GM19043 (cell line): ENCODE data around the gene IGFBP7.

ENCODE experiments used
- ATAC-seq: cut with Tn5 transposase; IDR thresholded peaks from one replicate; pipeline ENCODE4 v1.9.1; 2021; ENCODE audit warnings: low read depth; ENCODE audit not compliant: unreplicated experiment

IGFBP7 gene

DNA sequence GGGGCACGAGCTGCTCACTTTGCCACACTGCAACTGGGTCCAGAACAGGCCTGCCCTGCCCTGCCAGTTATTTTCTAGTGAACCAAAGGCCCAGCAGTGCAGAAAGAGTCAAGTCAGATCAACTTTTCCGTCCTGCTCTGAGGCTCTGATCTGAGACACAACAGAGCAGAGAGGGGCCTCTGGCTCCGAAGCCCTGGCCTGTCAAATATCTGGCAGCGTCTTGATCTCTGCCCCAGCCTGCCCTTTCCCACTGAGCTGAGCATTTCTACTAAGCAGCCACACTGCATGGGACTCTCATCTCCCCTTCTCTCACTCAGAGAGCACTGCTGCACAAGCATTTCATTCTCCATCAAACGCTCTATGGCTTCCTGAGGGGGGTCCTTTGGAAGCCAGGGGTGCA is 11.8 kb downstream of the IGFBP7 start:
- no peak for ATAC-seq

DNA sequence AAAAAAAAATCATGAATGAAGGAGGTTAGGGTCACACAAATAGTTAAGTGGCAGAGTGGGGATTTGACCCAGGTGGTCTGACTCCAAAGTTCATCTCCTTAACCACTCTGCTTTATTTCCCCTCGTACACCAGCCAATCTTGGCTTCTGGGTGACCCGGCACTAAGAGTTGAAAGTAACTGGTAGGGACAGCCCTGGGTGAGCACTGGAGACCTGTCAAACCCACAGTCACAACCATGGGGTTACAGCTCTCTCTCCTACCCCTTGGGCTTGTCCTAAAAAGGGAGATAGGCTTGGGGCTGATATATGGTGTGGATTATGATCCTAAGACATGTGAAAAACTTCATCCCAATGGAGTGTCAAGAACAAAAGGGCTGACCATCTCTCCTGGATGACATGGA is 12.5 kb downstream of the IGFBP7 start:
- ATAC-seq: no peak

DNA sequence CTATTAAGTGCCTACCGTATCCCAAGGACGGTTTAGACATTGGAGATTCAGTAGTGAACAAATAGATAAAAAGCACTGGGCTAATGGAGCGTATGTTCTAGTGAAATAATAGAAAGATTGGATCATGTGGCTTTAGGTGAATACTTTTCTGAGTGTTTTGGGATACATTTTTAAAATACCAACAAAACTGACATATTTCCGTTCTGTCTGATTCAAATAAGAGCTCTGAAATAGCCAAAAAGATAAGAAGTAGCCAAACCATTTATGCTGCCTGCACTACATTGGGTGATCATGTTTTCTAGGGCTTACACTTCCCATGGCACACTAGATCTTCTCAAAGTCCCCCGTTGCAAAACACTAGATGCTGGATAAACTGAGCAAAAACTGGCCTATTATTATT is 14.2 kb downstream of the IGFBP7 start:
- ATAC-seq: no peak

DNA sequence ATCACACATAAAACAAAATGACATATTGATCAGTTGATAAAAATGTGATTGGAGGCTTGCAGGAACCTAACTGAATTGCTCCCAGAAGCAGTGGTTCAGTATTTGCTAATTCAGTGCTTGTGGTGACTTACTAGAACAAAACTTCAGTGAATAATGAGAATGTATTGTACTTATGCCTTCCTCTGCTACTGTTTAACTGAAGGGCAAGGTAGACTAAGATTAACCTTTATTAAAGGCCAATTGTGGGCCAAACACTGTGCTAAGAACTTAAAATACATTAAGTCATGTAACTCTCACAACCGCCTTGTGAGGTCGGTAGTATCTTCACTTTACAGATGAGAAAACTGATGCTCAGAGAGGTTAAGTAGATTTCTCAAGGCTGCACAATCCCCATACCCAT is 14.9 kb downstream of the IGFBP7 start:
- no peak for ATAC-seq

DNA sequence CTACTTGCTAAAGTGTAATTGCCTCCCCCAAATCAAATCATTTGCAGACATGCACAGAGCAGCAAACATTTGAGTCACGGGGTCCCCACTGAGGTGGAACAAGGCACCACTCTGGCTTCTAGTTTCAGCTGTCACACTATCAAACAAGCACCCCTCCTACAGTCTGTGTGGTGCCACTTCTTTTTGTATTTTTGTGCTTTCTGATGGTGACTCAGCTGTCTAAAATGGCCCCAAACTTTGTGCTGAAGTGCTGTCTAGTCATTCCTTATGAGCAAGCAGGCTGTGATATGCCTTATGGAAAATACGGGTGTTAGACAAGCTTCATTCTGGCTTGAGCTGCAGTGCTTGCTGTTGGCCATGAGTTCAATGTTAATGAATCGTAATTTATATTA is 15.4 kb downstream of the IGFBP7 start:
- no peak for ATAC-seq

DNA sequence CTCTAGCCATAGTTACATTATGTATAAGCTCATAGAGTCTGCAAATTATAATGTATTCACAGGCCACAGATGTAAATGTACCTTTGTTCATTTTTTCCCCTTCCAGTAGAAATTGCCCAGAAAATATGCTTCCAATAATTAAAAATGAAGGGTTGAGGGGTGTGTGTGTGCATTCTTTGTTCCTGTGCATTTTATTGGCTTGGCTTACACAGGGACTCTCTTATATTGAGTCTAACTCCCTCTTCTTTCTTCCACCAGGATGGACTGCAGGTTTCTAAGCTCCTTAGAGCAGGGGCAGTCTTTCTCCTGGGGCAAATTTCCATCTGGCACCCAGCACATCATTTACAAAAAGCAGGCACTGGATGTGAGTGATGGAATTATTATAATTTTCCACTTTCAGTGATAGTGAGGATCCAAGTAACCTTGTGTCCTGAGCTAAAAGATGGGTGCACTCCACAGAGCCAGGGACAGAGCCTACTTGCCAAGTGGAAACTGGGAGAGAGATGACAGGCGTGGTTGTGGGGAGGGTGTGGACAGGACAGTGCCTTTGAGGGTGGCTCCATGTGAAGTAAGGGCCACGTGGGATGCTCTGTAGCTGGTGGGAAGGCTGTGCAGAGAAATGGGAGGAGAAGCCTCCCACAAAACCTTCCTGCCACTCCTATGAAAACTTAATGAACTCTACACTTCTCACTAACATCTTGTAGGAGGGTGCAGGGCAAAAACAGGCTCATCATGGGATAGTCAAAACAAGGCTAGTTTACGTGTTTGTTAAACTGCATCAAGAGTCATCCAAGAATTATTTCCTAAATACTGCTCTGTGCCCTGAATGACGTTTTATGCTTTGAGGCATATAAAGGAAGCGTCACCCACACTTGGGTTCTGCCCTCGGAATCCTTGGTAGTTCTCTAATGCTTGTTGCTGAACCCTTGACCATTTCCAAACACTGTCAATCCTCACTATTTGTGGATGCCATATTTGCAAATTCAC is 16.0 kb downstream of the IGFBP7 start:
- ATAC-seq: no peak

DNA sequence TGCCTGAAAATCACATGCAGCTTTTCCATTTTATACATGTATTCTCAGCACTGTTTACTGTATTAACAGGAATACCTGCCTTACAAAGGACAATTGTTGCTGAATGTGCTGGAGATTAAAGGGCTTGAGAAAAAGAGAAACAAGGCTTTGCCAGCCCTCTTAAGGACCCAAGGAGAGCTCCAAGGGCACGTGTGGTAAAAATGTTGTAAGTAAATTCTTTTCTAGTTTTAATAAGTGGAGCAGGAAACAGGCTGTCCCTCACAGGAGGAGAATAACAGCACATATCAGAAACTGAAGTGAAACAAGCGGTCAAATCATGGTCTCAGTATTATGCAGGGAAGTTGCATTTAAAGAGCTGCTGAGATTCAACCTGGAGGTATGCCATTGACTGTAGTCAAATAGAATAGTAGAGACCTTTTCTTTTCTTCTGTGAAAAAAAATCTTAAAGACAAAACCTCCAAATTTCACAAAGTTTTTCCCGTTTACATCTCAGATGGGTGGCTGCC is 18.5 kb downstream of the IGFBP7 start:
- no peak for ATAC-seq

DNA sequence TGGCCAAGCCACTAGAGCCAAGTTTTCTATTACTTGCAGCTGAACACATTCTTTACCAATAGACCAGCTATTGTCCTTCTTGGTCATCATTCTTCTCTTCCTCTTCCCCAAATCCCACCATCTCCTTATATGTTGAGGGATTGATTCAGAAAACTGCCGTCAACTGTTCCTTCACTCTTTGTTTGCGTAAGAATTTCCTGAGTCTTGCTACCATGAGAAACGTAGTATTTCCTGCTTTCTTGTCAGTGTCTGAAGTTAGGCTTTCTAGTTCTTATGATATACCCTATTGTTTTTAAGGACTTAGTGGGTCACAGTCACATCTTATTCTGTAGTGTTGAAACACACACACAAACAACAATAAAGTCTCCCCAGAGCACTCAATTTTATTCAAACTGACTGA is 20.1 kb downstream of the IGFBP7 start:
- ATAC-seq: no peak

DNA sequence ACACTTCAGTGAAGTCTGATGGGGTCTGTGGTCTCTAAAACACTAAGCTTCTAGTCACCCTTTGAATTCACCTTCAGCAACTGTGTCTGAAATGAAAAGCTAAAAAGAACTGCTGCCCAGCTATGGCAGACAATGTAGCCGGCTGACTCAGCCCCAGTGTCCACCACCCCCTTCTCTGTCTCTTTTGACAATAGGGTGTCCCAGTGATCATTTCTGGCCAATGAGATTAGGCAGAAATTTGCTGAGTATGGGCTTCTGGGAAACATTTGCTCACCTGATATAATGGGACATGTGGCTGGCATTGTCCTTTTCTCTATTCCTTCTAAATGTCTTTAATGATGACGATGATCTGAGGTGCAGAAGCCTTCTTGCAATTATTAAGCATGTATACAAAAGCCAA is 20.6 kb downstream of the IGFBP7 start:
- no peak for ATAC-seq

DNA sequence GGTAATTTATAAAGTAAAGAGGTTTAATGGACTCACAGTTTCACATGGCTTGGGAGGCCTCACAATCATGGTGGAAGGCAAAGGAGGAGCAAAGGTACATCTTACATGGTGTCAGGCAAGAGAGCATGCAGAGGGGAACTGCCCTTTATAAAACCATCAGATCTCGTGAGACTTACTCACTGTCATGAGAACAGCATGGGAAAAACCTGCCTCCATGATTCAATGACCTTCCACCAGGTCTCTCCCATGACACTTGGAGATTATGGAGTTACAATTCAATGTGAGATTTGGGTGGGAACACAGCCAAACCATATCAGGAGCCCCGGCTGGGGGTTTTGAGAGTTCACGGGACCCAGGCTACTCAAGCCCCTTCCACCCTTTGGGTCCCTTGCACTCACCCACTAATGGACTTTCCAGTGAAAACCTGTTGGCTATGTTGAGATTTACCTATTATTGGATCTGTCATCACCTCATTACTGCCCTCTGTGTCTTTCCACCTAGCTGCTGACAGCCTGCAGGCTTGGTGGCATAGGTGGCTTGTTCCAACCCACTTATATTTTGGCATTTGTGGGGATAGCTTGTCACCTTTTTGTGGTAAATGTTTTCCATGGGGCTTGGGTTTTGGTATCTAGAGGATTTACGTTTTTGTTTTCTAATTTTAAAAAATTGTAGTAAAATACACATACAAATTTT is 24.0 kb downstream of the IGFBP7 start:
- no peak for ATAC-seq

DNA sequence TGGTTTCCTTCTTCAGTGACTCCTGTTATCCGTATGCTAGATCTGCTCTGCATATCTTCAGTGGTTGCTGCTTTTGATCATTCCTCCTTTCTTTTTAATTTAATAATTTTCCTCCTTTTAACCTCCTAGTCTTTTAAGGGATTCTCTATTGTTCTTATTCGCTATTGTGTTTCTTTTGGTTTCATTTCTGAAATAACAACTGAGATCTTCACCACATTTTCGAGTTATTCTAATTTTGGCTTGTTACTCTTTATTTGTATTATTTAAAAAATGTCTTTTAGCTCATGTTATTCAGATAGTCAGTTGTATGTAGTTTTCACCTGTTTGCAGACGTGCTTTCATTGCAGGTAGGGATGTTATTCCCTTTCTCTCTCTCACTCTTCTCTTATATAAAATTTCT is 24.9 kb downstream of the IGFBP7 start:
- ATAC-seq: no peak

DNA sequence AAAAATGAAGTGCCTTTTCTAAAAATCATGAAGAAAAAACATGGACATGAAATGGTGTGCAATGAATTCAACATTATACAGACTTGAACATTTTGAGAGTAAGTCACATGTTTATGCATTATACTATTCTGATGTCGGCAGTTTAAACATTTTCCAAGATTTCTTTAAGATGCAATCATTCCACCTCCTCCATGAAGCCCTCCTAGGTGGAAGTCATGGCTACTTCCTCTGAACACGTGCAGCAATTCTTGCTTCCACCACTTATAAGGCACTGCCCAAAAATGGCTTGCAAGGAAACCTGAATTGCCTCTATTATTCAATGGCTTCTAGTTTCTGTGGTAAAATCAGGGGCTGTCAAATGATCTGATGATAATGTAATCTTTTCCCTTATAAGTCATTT is 25.8 kb downstream of the IGFBP7 start:
- no peak for ATAC-seq

DNA sequence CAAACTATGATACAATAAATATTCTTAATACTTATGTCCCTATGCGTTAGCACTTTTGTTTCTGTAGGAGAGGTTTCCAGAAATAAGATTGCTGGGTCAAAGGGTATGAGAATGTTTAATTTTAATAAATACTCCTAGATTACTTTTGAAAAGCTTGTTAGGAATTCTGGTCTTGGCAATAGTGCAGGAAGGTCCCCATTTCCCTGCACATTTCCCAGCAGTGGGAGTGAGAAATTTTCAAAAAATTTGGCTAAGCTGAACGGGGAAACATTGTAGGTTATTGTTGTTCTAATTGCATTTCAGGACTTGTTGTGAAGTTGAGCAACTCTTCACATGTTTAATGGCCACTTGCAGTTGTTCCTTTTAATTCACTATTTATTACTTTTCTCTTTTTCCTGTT is 27.1 kb downstream of the IGFBP7 start:
- no peak for ATAC-seq

DNA sequence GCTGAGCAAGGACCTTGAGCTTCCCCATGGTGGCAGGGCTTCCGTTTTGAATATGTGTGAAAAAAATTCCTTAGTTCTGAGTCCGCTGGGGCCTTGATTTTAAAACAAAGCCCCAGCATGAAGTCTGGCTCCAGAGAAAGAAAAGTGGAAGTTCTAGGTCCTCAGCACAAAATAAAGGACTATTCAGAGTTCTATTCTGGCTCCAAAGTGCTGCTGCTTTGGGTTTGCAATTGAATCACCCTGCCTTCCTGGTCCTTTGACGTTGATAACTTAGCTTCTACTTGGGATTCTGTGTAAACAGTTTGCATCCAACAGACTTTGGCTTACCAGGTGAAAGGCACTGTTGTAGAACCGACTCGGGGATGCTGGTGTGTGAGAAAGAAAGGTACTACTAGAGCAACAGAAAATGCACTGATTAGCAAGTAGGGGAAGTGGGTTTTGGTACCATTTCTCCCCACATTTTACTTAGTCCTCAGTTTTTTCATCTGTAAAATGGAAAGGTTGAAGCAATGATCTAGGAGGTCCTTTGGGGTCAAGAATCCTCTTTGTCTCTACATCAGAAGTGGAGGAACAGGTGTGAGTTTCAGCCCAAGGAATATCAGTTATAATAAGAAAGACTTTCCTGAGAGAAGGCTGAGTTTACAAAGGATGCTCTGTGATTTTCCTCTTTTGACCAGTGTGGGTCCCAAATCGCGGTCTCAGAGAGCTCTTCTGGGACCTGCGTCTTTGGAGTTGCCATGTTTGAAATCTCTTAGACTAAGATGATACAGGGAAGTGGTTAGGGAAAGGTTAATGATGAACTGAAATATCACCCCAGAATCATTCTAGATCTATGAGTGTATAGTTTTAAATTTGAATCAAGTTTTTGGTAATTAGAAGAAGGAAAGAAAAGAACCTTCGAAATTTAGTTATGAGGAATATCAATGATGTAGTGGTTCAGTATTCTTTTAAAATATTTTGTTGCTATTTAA is 28.2 kb downstream of the IGFBP7 start:
- ATAC-seq: no peak

DNA sequence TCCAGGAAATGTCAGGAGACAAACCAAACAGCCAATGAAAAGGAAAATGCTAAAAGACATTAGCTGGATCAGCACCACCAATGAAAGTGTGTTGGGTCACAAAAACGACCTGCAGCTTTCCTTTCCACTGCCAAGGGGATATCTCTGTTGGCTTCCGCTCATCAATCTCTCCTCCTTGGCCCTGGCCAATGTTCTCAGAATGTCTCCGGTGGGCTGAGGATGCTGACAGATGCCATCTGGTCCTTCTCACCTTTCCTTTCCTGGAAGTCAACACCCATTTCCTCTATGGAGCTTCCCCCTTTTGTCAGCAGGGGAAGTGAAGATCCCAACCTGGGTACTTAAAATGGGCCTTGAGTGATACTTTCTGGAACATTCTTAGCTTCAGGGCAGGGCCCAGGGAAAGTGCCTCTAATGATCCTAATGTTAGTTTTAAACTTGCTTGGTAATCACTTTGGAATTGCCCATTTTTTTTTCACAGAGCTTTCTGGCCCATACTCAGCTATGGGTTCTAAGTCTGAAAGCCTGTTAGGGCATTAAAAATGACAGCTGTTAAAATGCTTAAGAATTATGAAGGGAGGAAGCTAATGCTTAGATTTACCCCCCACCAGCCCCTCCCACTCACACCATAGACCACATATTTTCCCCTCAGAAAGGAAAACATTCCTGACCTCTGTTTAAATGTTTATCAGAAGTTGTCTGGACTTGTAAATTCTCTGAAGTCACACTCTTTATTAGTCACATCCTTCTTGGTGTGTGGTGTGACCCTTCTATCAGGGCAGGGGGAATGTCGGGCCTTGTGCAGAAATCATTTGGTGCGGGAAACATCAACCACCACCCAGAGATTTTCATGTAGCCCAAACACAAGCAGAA is 29.2 kb downstream of the IGFBP7 start:
- no peak for ATAC-seq

DNA sequence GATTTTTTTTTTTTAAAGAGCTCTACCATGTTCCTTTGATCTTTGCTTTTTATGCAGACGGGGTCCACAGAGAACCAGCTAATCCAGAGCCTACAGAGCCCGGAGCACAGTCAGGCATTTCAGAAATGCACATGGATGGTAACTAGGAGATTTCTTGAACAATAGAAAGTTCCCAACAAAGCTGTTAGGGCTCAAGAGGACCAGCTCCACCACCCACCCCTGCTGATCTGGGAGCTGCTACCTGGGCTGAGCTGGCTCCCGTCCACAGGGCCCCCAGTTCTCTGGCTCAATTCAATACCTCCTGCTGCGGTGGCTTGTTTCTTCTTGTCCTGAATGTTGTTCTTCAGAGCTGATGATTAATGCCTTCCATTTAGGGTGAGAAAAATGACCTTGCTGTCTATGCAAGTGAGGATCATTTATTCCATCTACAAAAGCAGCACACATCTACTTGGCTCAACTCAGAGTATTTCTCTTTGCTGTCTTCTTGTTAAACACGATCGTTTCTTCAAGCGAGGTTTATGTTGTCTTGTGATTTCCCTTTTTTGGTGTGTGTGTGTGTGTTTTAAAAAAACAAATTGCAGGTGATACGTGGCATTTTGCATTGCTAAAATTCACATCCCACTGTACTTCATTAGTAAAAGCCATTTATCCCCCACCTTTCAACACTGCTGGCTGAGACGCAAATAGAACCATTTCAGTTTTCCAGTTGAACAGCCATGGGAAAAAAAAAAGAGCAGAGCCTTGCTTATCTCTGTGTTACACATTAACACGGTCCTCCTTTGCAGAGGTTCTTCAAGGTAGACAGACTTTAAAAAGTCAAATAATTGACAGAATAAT is 31.3 kb downstream of the IGFBP7 start:
- ATAC-seq: no peak

DNA sequence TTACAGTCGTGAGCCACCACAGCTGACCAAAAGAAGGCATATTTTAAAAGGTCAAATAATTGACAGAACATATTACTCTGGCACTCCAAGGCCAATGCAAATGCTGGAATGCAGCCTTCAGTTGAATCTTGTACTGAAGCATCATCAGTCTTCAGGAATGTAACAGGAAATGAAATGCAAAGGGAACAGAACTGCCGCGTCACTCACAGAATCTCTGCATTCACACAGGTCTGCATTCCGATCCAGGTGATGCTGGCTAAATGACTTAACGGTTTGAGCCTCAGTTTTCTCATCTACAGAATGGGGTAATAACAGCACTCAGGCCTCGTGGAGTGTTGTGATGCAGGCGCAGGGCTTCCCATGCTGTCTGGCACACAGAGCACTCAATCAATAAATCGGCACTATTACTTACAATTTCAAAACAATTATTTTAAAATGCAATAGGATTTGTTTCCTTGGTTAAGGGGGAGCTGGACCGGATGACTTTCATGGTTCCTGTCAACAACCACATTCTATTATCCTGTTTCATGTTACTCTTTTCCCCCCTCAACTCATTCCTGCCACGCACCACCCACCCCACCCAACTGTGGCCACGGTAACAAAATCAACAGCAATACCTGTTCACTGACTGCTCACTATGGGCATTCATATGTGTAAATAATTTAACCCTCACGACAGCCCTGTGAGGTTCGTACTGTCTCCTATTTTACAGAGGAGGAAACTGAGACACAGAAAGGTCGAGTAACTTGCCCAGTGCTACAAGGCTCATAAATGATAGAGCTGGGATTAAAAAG is 32.4 kb downstream of the IGFBP7 start:
- no peak for ATAC-seq

DNA sequence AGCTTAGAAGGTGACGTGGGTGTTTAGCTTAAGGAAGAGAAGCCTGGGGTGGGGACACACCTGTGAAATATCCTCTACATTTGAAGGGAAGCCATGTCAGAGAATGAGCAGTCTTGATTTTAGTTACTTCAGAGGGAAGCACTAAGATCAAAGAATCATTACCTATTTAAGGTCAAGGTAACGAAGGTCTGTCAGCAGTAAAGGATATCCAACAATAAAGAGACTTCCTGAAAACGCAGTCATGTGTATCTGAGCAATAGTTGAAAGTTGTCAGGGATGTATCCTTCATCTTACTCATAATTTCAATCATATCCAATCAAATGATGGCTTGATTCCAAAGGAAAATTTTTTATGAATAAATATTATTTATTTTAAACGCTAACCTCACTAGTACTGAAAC is 33.5 kb downstream of the IGFBP7 start:
- ATAC-seq: no peak
